Activated CD8-positive, alpha-beta memory T cell treated with anti-CD3 and anti-CD28 coated beads for 4 hours (primary cell): Measurements from ENCODE around the gene VSTM2L.
"Not testable (repeated sequence)": the region's sequence is repeated elsewhere in the genome, so short reads cannot be mapped to it uniquely, and the experiment has no call there.

ENCODE experiments used
- DNase-seq, 2 donors: peaks; one replicate each; pipeline ENCODE4 v3.0.0-alpha.2; 2020; ENCODE audit warnings: low read depth in 2 of 2

Gene VSTM2L

GRCh38 chr20:37902504-37903313, at the start of gene VSTM2L:
VSTM2L (plus strand) TSS chr20:37903127; CDS start chr20:37903351, 224 bp downstream.
- DNase-seq, result no peak

- no peak for DNase-seq
Measured at GRCh38 chr20:37853823-37854375, 49.0 kb upstream of the VSTM2L start.

GRCh38 chr20:37856034-37856433, 46.9 kb upstream of the VSTM2L start:
- DNase-seq, result not testable (repeated sequence)

- DNase-seq, result no peak
Measured at GRCh38 chr20:37856932-37857660, 45.8 kb upstream of the VSTM2L start.

GRCh38 chr20:37859406-37860171, 43.3 kb upstream of the VSTM2L start:
- no peak for DNase-seq

GRCh38 chr20:37863289-37863688, 39.6 kb upstream of the VSTM2L start:
- DNase-seq, result no peak

GRCh38 chr20:37864298-37864697, 38.6 kb upstream of the VSTM2L start:
- no peak for DNase-seq

- no peak for DNase-seq
Measured at GRCh38 chr20:37866051-37866450, 36.9 kb upstream of the VSTM2L start.

- DNase-seq, result no peak
Measured at GRCh38 chr20:37867289-37868195, 35.4 kb upstream of the VSTM2L start.

- DNase-seq, result no peak
Measured at GRCh38 chr20:37868851-37869333, 34.0 kb upstream of the VSTM2L start.

GRCh38 chr20:37869334-37869861, 33.5 kb upstream of the VSTM2L start:
- DNase-seq, result no peak

- DNase-seq, result no peak
Measured at GRCh38 chr20:37870294-37870693, 32.6 kb upstream of the VSTM2L start.

- no peak for DNase-seq
Measured at GRCh38 chr20:37871751-37872150, 31.2 kb upstream of the VSTM2L start.

GRCh38 chr20:37872161-37872560, 30.8 kb upstream of the VSTM2L start:
- DNase-seq, result no peak

GRCh38 chr20:37873884-37874283, 29.0 kb upstream of the VSTM2L start:
- DNase-seq, result no peak

- DNase-seq, result no peak
Measured at GRCh38 chr20:37875460-37876175, 27.3 kb upstream of the VSTM2L start.

GRCh38 chr20:37876863-37877262, 26.1 kb upstream of the VSTM2L start:
- no peak for DNase-seq

- no peak for DNase-seq
Measured at GRCh38 chr20:37877832-37878772, 24.8 kb upstream of the VSTM2L start.
